Panc1 (cell line): Measurements from ENCODE around the gene AK6.

Source experiments
- POLR2AphosphoS5 ChIP-seq: IDR thresholded peaks from 2 replicates; pipeline ENCODE4 v1.6.1; 2012; ENCODE audit warnings: mild to moderate bottlenecking, low read depth, low read length, moderate library complexity
- SIN3A ChIP-seq: IDR thresholded peaks from 2 replicates; pipeline ENCODE4 v1.6.1; 2012; ENCODE audit warnings: low read depth, mild to moderate bottlenecking, low read length, moderate library complexity, borderline replicate concordance; ENCODE audit not compliant: insufficient read depth
- TCF7L2 ChIP-seq: IDR thresholded peaks from 2 replicates; pipeline ENCODE4 v1.6.1; 2011; ENCODE audit warnings: mild to moderate bottlenecking, low read depth, low read length, inconsistent platforms
- TF ChIP-seq, protein P1 (sequence below): fragments of 450-650 bp; IDR thresholded peaks from 2 replicates; pipeline ENCODE4 v1.5.1; 2017; ENCODE audit warnings: mild to moderate bottlenecking
- TF ChIP-seq, protein P2 (sequence below), 2 experiments: IDR thresholded peaks; 2 replicates each; pipeline ENCODE4 v1.6.1; 2011 to 2012; ENCODE audit warnings: low read depth in 2 of 2, control low read depth in 1 of 2, low read length in 1 of 2, mild to moderate bottlenecking in 1 of 2, moderate library complexity in 1 of 2; ENCODE audit not compliant: insufficient read depth in 1 of 2

DNA sequence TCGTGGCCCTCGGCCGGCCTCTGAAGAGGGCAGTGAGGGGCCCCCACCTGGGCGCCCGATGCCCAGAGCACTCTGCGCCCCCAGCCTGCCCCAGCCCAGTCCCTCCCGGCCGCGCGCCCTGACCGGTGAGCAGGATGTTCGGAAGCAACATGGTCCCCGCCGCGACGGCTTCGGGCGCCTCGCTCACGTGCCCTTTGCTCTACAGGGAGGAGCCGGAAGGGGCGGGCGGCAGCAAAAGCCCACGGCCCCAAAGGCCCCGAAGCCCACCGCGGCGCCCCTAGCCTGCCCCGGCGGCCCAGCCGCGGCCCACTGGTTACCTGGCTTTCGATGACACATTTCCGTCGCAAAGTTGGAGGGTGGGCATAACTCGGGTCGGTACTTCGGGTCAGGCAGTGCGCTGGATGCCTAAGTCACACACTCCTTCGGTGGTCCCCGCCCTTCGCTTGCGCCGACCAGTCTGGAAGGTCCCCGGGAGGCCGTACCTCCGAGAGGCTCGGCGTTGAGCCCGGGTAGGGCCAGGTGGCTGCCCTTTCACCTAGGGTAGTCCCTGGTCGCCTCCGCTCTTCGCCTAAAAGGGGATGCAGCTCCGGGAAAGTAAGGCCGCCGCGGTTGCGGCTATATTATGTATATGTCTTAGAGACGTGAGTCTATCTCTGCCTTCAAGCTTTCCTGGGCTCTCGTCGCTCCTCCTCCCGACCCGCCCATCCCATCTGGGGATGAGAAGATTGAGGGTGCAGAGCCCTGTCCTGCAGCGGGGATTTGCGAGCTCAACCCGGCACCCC lies at the start of gene AK6, which contains the start of the genes RAD17 and TAF9:
- TF ChIP-seq, protein P1, sequence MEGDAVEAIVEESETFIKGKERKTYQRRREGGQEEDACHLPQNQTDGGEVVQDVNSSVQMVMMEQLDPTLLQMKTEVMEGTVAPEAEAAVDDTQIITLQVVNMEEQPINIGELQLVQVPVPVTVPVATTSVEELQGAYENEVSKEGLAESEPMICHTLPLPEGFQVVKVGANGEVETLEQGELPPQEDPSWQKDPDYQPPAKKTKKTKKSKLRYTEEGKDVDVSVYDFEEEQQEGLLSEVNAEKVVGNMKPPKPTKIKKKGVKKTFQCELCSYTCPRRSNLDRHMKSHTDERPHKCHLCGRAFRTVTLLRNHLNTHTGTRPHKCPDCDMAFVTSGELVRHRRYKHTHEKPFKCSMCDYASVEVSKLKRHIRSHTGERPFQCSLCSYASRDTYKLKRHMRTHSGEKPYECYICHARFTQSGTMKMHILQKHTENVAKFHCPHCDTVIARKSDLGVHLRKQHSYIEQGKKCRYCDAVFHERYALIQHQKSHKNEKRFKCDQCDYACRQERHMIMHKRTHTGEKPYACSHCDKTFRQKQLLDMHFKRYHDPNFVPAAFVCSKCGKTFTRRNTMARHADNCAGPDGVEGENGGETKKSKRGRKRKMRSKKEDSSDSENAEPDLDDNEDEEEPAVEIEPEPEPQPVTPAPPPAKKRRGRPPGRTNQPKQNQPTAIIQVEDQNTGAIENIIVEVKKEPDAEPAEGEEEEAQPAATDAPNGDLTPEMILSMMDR: no peak
- TF ChIP-seq, protein P2, sequence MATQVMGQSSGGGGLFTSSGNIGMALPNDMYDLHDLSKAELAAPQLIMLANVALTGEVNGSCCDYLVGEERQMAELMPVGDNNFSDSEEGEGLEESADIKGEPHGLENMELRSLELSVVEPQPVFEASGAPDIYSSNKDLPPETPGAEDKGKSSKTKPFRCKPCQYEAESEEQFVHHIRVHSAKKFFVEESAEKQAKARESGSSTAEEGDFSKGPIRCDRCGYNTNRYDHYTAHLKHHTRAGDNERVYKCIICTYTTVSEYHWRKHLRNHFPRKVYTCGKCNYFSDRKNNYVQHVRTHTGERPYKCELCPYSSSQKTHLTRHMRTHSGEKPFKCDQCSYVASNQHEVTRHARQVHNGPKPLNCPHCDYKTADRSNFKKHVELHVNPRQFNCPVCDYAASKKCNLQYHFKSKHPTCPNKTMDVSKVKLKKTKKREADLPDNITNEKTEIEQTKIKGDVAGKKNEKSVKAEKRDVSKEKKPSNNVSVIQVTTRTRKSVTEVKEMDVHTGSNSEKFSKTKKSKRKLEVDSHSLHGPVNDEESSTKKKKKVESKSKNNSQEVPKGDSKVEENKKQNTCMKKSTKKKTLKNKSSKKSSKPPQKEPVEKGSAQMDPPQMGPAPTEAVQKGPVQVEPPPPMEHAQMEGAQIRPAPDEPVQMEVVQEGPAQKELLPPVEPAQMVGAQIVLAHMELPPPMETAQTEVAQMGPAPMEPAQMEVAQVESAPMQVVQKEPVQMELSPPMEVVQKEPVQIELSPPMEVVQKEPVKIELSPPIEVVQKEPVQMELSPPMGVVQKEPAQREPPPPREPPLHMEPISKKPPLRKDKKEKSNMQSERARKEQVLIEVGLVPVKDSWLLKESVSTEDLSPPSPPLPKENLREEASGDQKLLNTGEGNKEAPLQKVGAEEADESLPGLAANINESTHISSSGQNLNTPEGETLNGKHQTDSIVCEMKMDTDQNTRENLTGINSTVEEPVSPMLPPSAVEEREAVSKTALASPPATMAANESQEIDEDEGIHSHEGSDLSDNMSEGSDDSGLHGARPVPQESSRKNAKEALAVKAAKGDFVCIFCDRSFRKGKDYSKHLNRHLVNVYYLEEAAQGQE (IDR thresholded peaks at IDR 0.05; ENCODE audit: insufficient read depth in 1 of 2, low read depth in 2 of 2, low read length in 1 of 2): no peak
- TF ChIP-seq POLR2AphosphoS5 (peak; percentile 95), TCF7L2 (no peak), SIN3A (peak; percentile 93; the same call in 1 of the 2 replicates)
